H9 (cell line): ENCODE results near the gene EMC9. TPM values are rescaled to one million over a fixed set of nuclear protein-coding genes. Genes with fewer than 3 reads are reported as not detected.

ENCODE experiments used
- DNase-seq: peaks from one replicate; pipeline ENCODE4 v3.0.0-alpha.2; 2017
- H2AFZ ChIP-seq: one replicate; pipeline ENCODE4 v1.6.1; 2013; ENCODE audit warnings: mild to moderate bottlenecking, low read length, control low read depth, moderate library complexity
- H2AK5ac ChIP-seq: 2 replicates; pipeline ENCODE4 v1.6.1; 2013; ENCODE audit warnings: low read length, control low read depth, mixed read lengths; ENCODE audit not compliant: insufficient read length
- H2BK120ac ChIP-seq: one replicate; pipeline ENCODE4 v1.6.1; 2013; ENCODE audit warnings: low read depth, mild to moderate bottlenecking, low read length, control low read depth, inconsistent platforms; ENCODE audit not compliant: poor library complexity, severe bottlenecking
- H2BK12ac ChIP-seq: 2 replicates; pipeline ENCODE4 v1.6.1; 2013; ENCODE audit warnings: low read length, control low read depth, mixed read lengths, low read depth; ENCODE audit not compliant: insufficient read length
- H2BK15ac ChIP-seq: 2 replicates; pipeline ENCODE4 v1.6.1; 2013; ENCODE audit warnings: low read depth, low read length, control low read depth
- H2BK20ac ChIP-seq: one replicate; pipeline ENCODE4 v1.6.1; 2013; ENCODE audit warnings: low read depth, mild to moderate bottlenecking, low read length, control low read depth, inconsistent platforms; ENCODE audit not compliant: poor library complexity, severe bottlenecking
- H2BK5ac ChIP-seq: 2 replicates; pipeline ENCODE4 v1.6.1; 2013; ENCODE audit warnings: low read length, control low read depth, mixed read lengths; ENCODE audit not compliant: insufficient read length
- H3K14ac ChIP-seq: 2 replicates; pipeline ENCODE4 v1.6.1; 2013; ENCODE audit warnings: low read length, control low read depth; ENCODE audit not compliant: insufficient read depth
- H3K18ac ChIP-seq: 2 replicates; pipeline ENCODE4 v1.6.1; 2013; ENCODE audit warnings: low read depth, mild to moderate bottlenecking, mixed read lengths, low read length, control low read depth; ENCODE audit not compliant: insufficient read length
- H3K23ac ChIP-seq: 2 replicates; pipeline ENCODE4 v1.6.1; 2013; ENCODE audit warnings: low read length, control low read depth, mixed read lengths, low read depth; ENCODE audit not compliant: insufficient read length
- H3K23me2 ChIP-seq: 2 replicates; pipeline ENCODE4 v1.6.1; 2013; ENCODE audit warnings: low read depth, mild to moderate bottlenecking, mixed read lengths, low read length, control low read depth; ENCODE audit not compliant: insufficient read length, poor library complexity, severe bottlenecking
- H3K27ac ChIP-seq: 2 replicates; pipeline ENCODE4 v1.5.1; 2013; ENCODE audit warnings: low read length, control low read depth, mixed read lengths, low read depth; ENCODE audit not compliant: insufficient read length
- H3K27me3 ChIP-seq: 2 replicates; pipeline ENCODE4 v1.6.1; 2013; ENCODE audit warnings: low read length, control low read depth, inconsistent platforms; ENCODE audit not compliant: insufficient read depth
- H3K4ac ChIP-seq: 2 replicates; pipeline ENCODE4 v1.6.1; 2013; ENCODE audit warnings: low read depth, mild to moderate bottlenecking, control low read depth, inconsistent platforms, low read length, moderate library complexity
- H3K4me1 ChIP-seq: 2 replicates; pipeline ENCODE4 v1.6.1; 2013; ENCODE audit warnings: low read length, control low read depth, inconsistent platforms; ENCODE audit not compliant: insufficient read depth
- H3K4me2 ChIP-seq: 2 replicates; pipeline ENCODE4 v1.6.1; 2013; ENCODE audit warnings: low read length, control low read depth, mixed read lengths; ENCODE audit not compliant: insufficient read length, insufficient read depth
- H3K56ac ChIP-seq: 2 replicates; pipeline ENCODE4 v1.6.1; 2013; ENCODE audit warnings: low read depth, mild to moderate bottlenecking, mixed read lengths, low read length, control low read depth; ENCODE audit not compliant: insufficient read length
- H3K79me1 ChIP-seq: 2 replicates; pipeline ENCODE4 v1.6.1; 2013; ENCODE audit warnings: low read depth, mild to moderate bottlenecking, moderate library complexity, low read length, control low read depth, inconsistent platforms; ENCODE audit not compliant: insufficient read depth, poor library complexity, severe bottlenecking
- H3K79me2 ChIP-seq: 2 replicates; pipeline ENCODE4 v1.6.1; 2013; ENCODE audit warnings: low read length, control low read depth, inconsistent platforms; ENCODE audit not compliant: insufficient read depth
- H3K9ac ChIP-seq: 2 replicates; pipeline ENCODE4 v1.6.1; 2013; ENCODE audit warnings: low read length, control low read depth, mixed read lengths; ENCODE audit not compliant: insufficient read length; ENCODE audit errors: extremely low read depth
- H3K9me3 ChIP-seq: one replicate; pipeline ENCODE4 v1.6.1; 2013; ENCODE audit warnings: low read depth, low read length, inconsistent platforms; ENCODE audit not compliant: control insufficient read depth
- H3T11ph ChIP-seq: one replicate; pipeline ENCODE4 v1.6.1; 2013; ENCODE audit warnings: mild to moderate bottlenecking, low read length, control low read depth, inconsistent platforms
- H4K20me1 ChIP-seq: one replicate; pipeline ENCODE4 v1.6.1; 2013; ENCODE audit not compliant: control insufficient read depth, insufficient read length, insufficient read depth
- H4K5ac ChIP-seq: 2 replicates; pipeline ENCODE4 v1.6.1; 2013; ENCODE audit warnings: low read depth, mild to moderate bottlenecking, mixed read lengths, low read length, control low read depth; ENCODE audit not compliant: insufficient read length
- H4K8ac ChIP-seq: replicated peaks from 2 replicates; pipeline ENCODE4 v1.6.1; 2013; ENCODE audit warnings: low read length, control low read depth, mixed read lengths, low read depth; ENCODE audit not compliant: insufficient read length
- H4K91ac ChIP-seq: 2 replicates; pipeline ENCODE4 v1.6.1; 2013; ENCODE audit warnings: low read depth, mild to moderate bottlenecking, moderate library complexity, mixed read lengths, low read length, control low read depth; ENCODE audit not compliant: insufficient read length
- H3K27ac Mint-ChIP-seq, 3 experiments: 2 replicates in 2 of 3; 3 replicates in 1 of 3; pipeline ENCODE4 v1.8.0; 2020 to 2021; ENCODE audit warnings: mixed read lengths in 3 of 3, mild to moderate bottlenecking in 1 of 3, moderate library complexity in 1 of 3
- H3K27me3 Mint-ChIP-seq: 2 replicates; pipeline ENCODE4 v1.8.0; 2021; ENCODE audit warnings: low read depth, mild to moderate bottlenecking, moderate library complexity, mixed read lengths
- H3K36me3 Mint-ChIP-seq, 3 experiments: 2 replicates in 2 of 3; 3 replicates in 1 of 3; pipeline ENCODE4 v1.8.0; 2020 to 2021; ENCODE audit warnings: low read depth in 3 of 3, mixed read lengths in 3 of 3; ENCODE audit not compliant: insufficient read depth in 1 of 3
- H3K4me1 Mint-ChIP-seq, 2 experiments: 2 replicates each; pipeline ENCODE4 v1.8.0; 2020; ENCODE audit warnings: mixed read lengths in 2 of 2
- H3K4me3 Mint-ChIP-seq, 2 experiments: 2 replicates in 1 of 2; 3 replicates in 1 of 2; pipeline ENCODE4 v1.8.0; 2020 to 2021; ENCODE audit warnings: mild to moderate bottlenecking in 2 of 2, mixed read lengths in 2 of 2, moderate library complexity in 1 of 2
- H3K9me3 Mint-ChIP-seq, 2 experiments: 2 replicates in 1 of 2; 3 replicates in 1 of 2; pipeline ENCODE4 v1.8.0; 2020; ENCODE audit warnings: mild to moderate bottlenecking in 2 of 2, mixed read lengths in 2 of 2, moderate library complexity in 1 of 2
- CTCF ChIP-seq: fragments of 200-600 bp; sonication (generic); conservative IDR thresholded peaks from 3 replicates; pipeline ENCODE4 v1.8.0; 2021; ENCODE audit warnings: antibody characterized with exemption, mild to moderate bottlenecking
- WGBS: extraction: QIAGEN DNeasy Blood & Tissue Kit; methylation state at CpG from one replicate; pipeline ENCODE4 v1.1.7; 2013; ENCODE audit warnings: missing lambda C conversion rate, low lambda C conversion rate, mixed read lengths; ENCODE audit not compliant: insufficient read length; ENCODE audit errors: extremely low coverage; 5-methylcytosine and 5-hydroxymethylcytosine counted together
- total RNA-seq: library from RNA; stranded (reverse); gene quantifications from 2 replicates; pipeline ENCODE4 v1.2.1, GENCODE V29; 2021

The EMC9 gene
- total RNA-seq, 1 experiment from 2014 or later: 52.9 TPM

DNA sequence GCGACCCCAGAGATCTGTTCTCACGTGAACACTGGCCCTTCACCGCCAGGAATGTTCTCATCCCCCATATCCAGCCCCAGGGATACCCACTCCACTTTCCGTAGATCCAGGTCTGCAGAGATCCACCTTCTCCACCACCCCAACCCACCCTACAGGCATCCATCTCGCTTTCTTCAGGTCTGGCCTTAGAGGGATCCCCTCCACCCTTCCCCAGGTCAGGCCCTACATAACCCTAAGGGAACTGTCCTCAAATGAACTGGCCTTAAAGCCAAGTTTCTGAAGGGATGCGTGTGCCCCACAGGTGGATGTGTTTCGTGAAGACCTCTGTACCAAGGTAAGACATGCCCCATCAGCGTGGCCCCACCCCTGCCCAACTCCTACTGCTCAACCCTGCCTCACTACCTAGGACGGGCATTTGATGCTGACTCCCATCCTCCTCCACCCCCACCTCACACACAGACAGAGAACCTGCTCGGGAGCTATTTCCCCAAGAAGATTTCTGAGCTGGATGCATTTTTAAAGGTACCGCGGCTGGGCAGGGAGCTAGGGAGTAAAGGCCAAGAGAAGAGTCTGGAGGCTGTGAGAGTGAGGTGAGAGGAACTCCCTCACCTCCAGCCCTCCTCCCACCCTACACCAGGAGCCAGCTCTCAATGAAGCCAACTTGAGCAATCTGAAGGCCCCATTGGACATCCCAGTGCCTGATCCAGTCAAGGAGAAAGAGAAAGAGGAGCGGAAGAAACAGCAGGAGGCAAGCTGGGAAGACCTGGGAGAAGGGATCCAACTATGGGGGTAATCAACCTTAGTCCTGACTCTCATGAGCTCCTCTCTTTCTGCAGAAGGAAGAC lies 4.5 kb downstream of the EMC9 start:
- Mint-ChIP-seq H3K27ac (peak overlapping the region in 2 of 3 experiments; percentile 53 to 75; a peak in 2 of 7 replicates), H3K27me3 (no peaks in the 10 kb centered on the region), H3K4me3 (peak overlapping the region; percentile 82 to 85), H3K9me3 (0 out of 5 replicates have a peak, but pooled peaks cover 0 to 2% of the 10 kb centered on the region in 2 experiments), H3K4me1 (peaks cover 30 to 33% of the 10 kb centered on the region in 2 experiments), H3K36me3 (peaks cover 22 to 34% (median 27%) of the 10 kb centered on the region in 3 experiments)
- no peak overlapping the region for H3K4ac ChIP-seq
- no peaks in the 10 kb centered on the region for H4K20me1 ChIP-seq
- H3K27me3 ChIP-seq: no peaks in the 10 kb centered on the region
- H2BK12ac ChIP-seq: no peak overlapping the region
- H3K4me1 ChIP-seq: no peaks in the 10 kb centered on the region
- H2BK120ac ChIP-seq: no peak overlapping the region
- H2BK20ac ChIP-seq: no peak overlapping the region
- H2BK15ac ChIP-seq: no peak overlapping the region
- no peak overlapping the region for H3K18ac ChIP-seq
- no peak overlapping the region for H4K8ac ChIP-seq
- peaks cover 2% of the 10 kb centered on the region for H3K79me1 ChIP-seq
- TF ChIP-seq CTCF: no peak
- no peak overlapping the region for H4K5ac ChIP-seq
- H3K23me2 ChIP-seq: peaks cover 10% of the 10 kb centered on the region
- no peak overlapping the region for H3K56ac ChIP-seq
- H3K79me2 ChIP-seq: peaks cover 3% of the 10 kb centered on the region; the same call in 1 of the 2 replicates
- H3K9me3 ChIP-seq: no peaks in the 10 kb centered on the region
- no peak overlapping the region for H2BK5ac ChIP-seq
- no peak overlapping the region for H3T11ph ChIP-seq
- no CpG with 5 or more reads among the region's 13 CpGs for WGBS
- H2AK5ac ChIP-seq: no peak overlapping the region
- DNase-seq: no peak
- no peak overlapping the region for H3K27ac ChIP-seq
- H3K9ac ChIP-seq: no peak overlapping the region
- H3K23ac ChIP-seq: no peak overlapping the region
- H2AFZ ChIP-seq: no peak overlapping the region
- no peak overlapping the region for H4K91ac ChIP-seq
- H3K14ac ChIP-seq: no peak overlapping the region
- peak overlapping the region; percentile 58 for H3K4me2 ChIP-seq
